Measurements from ENCODE around the gene SUCLG2.
"Not testable (repeated sequence)": the region's sequence is repeated elsewhere in the genome, so short reads cannot be mapped to it uniquely, and the experiment has no call there.

Gene SUCLG2

DNA sequence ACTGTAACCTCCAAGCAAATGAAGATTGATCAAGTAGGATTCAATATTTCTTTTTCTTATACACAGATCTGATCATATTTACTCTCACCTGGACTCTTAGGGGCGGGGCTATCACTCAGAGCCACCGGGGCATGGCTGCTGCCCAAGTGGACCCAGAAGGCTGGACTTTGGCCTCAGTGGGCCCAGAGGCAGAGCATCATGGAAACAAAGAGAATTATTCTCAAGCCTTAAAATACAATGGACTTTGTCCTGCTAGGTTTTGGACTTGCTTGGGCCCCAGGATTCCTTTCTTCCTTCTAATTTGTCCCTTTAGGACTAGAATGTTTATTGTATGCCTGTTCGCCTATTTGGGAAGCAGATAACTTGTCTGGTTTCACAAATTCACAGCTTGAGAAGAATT, 85.1 kb downstream of the SUCLG2 start:
- Mint-ChIP-seq H3K9me3 (peaks cover 8% of the 10 kb centered on the region), H3K4me1 (no peaks in the 10 kb centered on the region), H3K27ac (no peak overlapping the region), H3K27me3 (no peaks in the 10 kb centered on the region), H3K4me3 (no peak overlapping the region), H3K36me3 (peaks cover 66% of the 10 kb centered on the region)
- no peak for ATAC-seq

DNA sequence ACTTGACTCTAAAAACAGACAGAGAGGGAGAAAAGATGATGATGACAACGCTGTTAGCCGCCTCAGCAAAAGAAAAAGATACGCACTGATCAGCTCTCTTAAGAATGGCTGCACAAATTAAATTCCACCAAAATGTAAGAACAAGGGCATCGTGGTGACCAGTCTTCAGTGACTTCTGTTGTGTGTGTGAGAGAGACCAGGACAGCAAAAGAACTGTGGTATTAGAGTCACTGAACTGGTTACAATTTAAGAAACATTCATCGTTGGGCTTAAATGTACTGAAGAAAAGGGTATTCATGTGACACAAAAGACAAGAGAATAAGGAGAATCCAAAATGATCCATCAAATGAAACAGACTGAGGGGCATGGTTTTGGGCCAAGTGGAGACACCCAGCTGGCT, 86.5 kb downstream of the SUCLG2 start:
- Mint-ChIP-seq H3K4me1 (no peaks in the 10 kb centered on the region), H3K27ac (no peak overlapping the region), H3K36me3 (peaks cover 57% of the 10 kb centered on the region), H3K4me3 (no peak overlapping the region), H3K9me3 (peaks cover 8% of the 10 kb centered on the region), H3K27me3 (no peaks in the 10 kb centered on the region)
- ATAC-seq: no peak

DNA sequence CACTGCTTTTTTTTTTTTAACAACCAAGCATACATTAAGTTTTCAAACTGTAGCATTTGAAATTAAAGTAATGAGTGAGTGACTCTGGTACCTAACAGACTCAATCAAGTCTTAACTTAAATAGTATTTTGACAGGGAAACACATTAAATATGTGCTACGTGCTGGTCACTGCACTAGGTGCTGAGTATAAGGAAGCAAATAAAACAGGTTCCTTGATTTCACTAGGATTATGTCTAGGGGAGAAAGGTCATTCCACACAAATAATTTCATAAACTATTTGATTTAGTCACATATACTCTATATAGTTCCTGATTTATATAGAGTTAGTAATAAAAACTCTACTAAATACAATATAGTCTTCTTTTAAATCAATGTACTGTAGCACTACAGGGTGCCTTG, 89.4 kb downstream of the SUCLG2 start:
- no peak for ATAC-seq
- no peaks in the 10 kb centered on the region for H3K4me1 Mint-ChIP-seq
- H3K27ac Mint-ChIP-seq: no peak overlapping the region
- H3K36me3 Mint-ChIP-seq: peaks cover 36% of the 10 kb centered on the region
- no peaks in the 10 kb centered on the region for H3K27me3 Mint-ChIP-seq
- H3K4me3 Mint-ChIP-seq: no peak overlapping the region
- H3K9me3 Mint-ChIP-seq: peaks cover 4% of the 10 kb centered on the region

DNA sequence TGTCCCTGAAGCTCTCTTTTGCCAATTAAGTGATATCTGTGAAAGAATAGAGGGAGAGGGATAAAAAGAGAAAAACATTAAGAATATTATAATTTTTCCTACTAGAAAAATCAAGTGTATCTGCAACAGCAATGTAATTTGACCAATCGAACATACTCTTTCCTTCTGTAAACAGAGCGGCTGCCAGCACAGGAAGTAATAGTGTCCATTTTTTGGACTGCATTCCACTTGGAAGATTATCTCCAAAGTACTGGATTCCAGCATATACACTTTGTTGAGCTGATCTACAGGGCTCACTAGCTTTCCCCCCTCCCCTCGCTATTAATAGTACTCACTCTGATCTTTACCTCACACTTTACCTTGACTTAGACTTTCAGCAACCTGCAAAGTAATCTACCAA, 90.4 kb downstream of the SUCLG2 start:
- H3K4me3 Mint-ChIP-seq: no peak overlapping the region
- H3K27ac Mint-ChIP-seq: no peak overlapping the region
- peaks cover 32% of the 10 kb centered on the region for H3K36me3 Mint-ChIP-seq
- peaks cover 4% of the 10 kb centered on the region for H3K9me3 Mint-ChIP-seq
- no peak for ATAC-seq
- no peaks in the 10 kb centered on the region for H3K4me1 Mint-ChIP-seq
- H3K27me3 Mint-ChIP-seq: no peaks in the 10 kb centered on the region

DNA sequence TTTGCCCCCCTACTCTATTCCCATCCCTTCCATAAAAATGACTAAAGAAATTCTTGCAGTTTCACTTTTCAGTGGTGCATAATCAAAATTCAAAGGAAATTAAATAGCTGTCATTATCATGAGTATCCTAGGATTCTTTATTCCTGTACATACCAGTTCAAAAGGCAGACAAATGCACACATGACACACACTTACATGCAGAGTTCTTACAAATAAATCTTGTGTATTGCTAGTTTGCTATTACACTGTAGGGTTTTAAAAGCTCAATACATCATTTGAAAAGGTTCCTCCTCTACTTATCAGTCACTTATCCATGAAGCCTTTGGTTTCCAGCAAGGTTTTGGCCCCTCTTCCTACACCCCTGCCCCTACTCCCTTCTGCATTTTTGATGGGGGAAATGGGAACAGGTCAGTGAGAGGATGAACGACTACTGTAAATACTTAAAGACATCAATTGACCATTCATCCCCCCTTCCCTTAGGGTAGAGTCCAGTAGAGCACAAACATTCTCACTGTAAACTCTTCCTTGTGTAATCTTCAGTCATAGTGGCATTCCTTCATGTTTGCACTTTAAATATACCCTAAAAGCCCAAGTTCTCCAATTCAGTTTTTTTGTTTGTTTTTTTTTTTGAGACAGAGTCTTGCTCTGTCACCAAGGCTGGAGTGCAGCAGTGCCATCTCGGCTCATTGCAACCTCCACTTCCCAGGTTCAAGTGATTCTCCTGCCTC, 92.6 kb downstream of the SUCLG2 start:
- H3K27ac Mint-ChIP-seq: no peak overlapping the region
- H3K9me3 Mint-ChIP-seq: no peaks in the 10 kb centered on the region
- H3K27me3 Mint-ChIP-seq: no peaks in the 10 kb centered on the region
- H3K4me3 Mint-ChIP-seq: no peak overlapping the region
- H3K36me3 Mint-ChIP-seq: peaks cover 36% of the 10 kb centered on the region
- H3K4me1 Mint-ChIP-seq: no peaks in the 10 kb centered on the region
- ATAC-seq: no peak

DNA sequence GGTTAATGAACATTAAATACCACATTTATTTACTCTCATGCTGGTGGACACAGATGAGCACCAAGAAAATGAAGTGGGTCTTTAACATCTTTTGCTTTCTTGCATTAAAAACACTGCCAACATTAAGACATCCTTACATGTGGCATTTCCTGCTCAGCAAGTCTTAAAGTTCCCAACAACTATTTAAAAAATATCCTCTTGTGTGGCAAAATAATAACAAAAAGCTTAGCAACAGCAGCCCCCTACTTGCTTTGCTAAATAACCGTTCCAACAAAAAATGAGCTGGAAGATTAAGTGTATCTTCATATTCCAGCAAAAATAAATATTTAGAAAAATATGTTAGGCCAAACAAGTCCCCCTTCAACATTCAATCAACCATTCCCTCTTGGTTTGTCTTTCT, 93.1 kb downstream of the SUCLG2 start:
- Mint-ChIP-seq H3K27ac (no peak overlapping the region), H3K36me3 (peaks cover 41% of the 10 kb centered on the region), H3K9me3 (no peaks in the 10 kb centered on the region), H3K27me3 (no peaks in the 10 kb centered on the region), H3K4me3 (no peak overlapping the region), H3K4me1 (no peaks in the 10 kb centered on the region)
- no peak for ATAC-seq

DNA sequence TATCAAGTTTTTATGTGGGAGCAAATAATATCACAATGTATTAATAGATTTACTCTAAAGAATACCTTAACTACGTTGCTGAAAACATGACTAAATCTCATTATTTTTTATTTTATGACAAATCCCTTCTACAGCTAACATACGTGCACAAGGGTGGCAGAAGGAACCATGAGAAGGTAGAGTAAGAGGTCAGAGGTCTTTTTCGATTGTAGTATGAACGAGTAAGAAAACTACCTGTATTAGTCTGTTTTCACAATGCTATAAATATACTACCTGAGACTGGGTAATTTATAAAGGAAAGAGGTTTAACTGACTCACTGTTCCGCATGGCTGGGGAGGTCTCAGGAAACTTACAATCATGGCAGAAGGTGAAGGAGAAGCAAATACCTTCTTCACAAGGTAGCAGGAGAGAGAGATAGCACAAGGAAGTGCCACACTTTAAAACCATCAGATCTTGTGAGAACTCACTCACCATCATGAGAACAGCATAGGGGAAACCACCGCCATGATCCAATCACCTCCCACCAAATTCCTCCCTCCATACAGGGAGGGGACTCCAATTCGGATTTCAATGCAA, 95.3 kb downstream of the SUCLG2 start:
- Mint-ChIP-seq H3K4me3 (no peak overlapping the region), H3K9me3 (no peaks in the 10 kb centered on the region), H3K27me3 (no peaks in the 10 kb centered on the region), H3K36me3 (peaks cover 53% of the 10 kb centered on the region), H3K4me1 (peaks cover 5% of the 10 kb centered on the region), H3K27ac (no peak overlapping the region)
- ATAC-seq: no peak

DNA sequence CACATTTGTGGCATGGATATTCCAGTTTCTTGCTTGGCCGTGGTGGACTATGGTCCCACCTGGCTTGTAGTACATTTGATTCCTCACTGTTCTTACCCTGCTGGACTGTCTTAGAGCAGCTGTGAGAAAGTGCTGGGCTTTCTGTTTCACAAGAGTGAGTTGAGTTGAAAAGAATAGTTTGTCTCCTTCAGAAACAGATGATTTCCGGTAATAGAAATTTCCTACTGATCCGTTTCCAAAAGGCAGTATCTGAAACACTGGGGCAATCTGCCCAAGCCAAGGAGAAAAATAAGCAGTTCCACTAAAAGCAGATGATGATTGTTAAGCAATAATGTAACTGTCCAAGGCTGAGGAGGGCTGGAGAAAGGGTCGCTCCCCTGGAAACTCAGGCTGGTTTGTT, 96.0 kb downstream of the SUCLG2 start:
- H3K36me3 Mint-ChIP-seq: peaks cover 51% of the 10 kb centered on the region
- H3K27ac Mint-ChIP-seq: no peak overlapping the region
- H3K4me1 Mint-ChIP-seq: peaks cover 5% of the 10 kb centered on the region
- ATAC-seq: no peak
- no peak overlapping the region for H3K4me3 Mint-ChIP-seq
- no peaks in the 10 kb centered on the region for H3K9me3 Mint-ChIP-seq
- H3K27me3 Mint-ChIP-seq: no peaks in the 10 kb centered on the region

DNA sequence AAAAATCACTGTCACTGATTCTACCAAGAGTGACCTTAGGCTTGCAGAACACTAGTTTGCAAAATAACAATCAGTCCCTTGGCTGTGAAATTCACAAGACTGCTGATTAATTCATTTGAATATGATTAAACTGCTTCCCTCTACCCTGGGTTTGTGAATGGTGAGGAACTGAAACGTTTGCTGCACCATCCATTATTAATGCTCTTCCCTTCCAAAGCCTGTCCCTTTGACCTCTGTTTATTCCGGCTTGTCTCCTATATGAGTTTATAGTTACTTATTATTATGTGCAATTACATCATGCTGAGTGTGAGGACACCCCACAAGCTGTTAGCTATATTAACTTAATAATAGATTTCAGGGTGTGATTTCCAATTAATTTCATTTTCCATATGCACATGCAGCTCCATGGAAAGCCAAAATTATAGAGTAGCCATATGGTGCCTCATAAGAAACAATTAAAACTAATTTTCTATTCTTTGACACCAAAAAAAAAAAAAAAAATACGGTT, 96.5 kb downstream of the SUCLG2 start:
- no peak overlapping the region for H3K27ac Mint-ChIP-seq
- H3K4me3 Mint-ChIP-seq: no peak overlapping the region
- peaks cover 5% of the 10 kb centered on the region for H3K4me1 Mint-ChIP-seq
- ATAC-seq: no peak
- H3K9me3 Mint-ChIP-seq: no peaks in the 10 kb centered on the region
- H3K36me3 Mint-ChIP-seq: peaks cover 51% of the 10 kb centered on the region
- H3K27me3 Mint-ChIP-seq: no peaks in the 10 kb centered on the region

DNA sequence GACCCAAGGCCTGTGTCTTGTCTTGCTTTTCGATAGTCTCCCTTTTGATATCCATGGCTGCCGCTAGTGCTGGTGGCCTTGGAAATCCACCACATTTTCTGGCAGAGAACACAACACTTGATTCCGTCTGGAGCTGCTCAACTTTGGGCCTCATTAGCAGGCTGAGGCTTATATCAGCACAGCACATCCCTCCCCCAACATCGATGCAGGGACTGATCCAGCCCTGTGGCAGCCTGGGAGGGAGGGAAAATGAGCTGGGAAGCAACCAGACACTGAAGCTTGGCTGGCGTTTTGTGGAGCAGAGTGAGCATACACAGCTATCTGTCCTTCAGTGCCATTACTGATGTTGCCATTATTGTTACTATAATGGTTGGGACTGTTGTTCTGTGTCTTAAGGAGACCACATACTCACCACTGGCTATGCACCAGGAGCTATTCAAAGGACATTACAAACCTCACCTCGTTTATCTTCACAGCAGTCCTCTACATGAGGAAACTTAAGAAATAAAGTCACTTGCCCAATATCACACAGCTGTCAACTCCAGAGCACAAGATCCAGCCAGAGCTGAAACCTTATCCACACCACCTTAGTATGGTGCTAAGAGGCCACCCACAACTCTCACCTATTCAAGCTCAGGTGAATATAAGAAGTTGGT, 102.9 kb downstream of the SUCLG2 start:
- Mint-ChIP-seq H3K4me3 (no peak overlapping the region), H3K27ac (no peak overlapping the region), H3K36me3 (peaks cover 44% of the 10 kb centered on the region), H3K9me3 (no peaks in the 10 kb centered on the region), H3K4me1 (peaks cover 5% of the 10 kb centered on the region), H3K27me3 (no peaks in the 10 kb centered on the region)
- ATAC-seq: no peak

DNA sequence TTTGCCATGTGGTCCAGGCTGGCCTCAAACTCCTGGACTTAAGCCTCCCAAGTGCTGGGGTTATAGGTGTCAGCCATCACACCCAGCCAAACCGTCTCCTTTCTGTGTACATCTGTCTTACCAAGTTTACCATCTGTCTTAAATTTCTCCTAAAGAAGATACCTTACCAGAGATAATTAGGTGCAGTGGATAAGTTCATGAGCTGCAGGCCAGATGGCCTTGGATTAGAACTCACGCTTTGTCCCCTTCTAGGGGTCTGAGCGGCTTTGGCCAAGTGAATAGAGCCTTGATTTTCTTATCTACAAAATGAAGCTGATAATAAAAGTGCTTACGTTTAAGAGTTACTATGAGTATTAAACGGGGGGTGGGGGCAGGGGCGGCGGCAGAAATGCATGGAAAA, 103.9 kb downstream of the SUCLG2 start:
- no peaks in the 10 kb centered on the region for H3K9me3 Mint-ChIP-seq
- no peak for ATAC-seq
- H3K4me1 Mint-ChIP-seq: peaks cover 11% of the 10 kb centered on the region
- H3K27ac Mint-ChIP-seq: no peak overlapping the region
- H3K4me3 Mint-ChIP-seq: no peak overlapping the region
- H3K27me3 Mint-ChIP-seq: no peaks in the 10 kb centered on the region
- peaks cover 39% of the 10 kb centered on the region for H3K36me3 Mint-ChIP-seq

DNA sequence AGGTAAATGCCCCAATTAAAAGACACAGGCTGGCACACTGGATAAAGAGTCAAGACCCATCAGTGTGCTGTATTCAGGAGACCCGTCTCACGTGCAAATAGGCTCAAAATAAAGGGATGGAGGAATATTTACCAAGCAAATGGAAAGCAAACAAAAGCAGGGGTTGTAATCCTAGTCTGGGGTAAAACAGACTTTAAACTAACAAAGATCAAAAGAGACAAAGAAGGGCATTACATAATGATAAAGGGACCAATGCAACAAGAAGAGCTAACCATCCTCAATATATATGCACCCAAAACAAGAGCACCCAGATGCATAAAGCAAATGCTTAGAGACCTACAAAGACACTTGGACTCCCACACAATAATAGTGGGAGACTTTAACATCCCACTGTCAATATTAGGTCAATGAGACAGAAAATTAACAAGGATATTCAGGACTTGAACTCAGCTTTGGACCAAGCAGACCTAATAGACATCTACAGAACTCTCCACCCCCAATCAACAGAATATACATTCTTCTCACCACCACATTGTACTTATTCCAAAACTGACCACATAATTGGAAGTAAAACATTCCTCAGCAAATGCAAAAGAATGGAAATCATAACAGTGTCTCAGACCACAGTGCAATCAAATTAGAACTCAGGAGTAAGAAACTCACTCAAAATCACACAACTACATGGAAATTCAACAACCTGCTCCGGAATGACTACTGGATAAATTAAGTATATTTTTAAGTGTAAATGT, 111.7 kb downstream of the SUCLG2 start:
- ATAC-seq, H3K4me3 Mint-ChIP-seq, H3K27ac Mint-ChIP-seq, H3K27me3 Mint-ChIP-seq: not testable (repeated sequence)
- peaks cover 65% of the 10 kb centered on the region for H3K36me3 Mint-ChIP-seq
- peaks cover 13% of the 10 kb centered on the region for H3K9me3 Mint-ChIP-seq
- H3K4me1 Mint-ChIP-seq: peaks cover 18% of the 10 kb centered on the region

DNA sequence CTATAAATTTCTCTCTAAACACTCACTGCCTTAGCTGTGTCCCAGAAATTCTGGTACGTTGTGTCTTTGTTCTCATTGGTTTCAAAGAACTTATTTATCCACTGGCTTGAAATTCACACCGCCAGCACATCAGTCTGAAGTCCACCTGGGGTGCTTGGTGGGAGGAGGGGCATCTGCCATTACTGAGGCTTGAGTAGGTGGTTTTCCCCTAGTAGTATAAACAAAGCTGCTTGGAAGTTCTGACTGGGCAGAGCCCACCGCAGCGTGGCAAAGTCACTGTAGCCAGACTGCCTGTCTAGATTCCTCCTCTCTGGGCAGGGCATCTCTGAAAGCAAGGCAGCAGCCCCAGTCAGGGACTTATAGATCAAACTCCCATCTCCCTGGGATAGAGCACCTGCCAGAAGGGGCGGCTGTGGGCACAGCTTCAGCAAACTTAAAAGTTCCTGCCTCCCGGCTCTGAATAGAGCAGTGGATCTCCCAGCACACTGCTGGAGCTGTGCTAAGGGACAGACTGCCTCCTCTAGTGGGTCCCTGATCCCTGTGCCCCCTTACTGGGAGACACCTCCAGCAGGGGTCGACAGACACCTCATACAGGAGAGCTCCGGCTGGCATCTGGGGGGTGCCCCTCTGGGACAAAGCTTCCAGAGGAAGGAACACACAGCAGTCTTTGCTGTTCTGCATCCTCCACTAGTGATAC, 114.1 kb downstream of the SUCLG2 start:
- H3K27me3 Mint-ChIP-seq: no peaks in the 10 kb centered on the region

DNA sequence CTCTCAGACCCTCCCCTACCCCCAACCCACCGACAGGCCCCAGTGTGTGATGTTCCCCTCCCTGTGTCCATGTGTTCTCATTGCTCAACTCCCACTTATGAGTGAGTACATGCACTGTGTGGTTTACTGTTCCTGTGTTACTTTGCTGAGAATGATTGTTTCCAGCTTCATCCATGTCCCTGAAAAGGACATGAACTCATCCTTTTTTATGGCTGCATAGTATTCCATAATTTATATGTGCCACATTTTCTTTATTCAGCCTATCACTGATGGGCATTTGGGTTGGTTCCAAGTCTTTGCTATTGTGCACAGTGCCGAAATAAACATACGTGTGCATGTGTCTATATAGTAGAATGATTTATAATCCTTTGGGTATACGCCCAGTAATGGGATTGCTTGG, 117.2 kb downstream of the SUCLG2 start:
- not testable (repeated sequence) for H3K4me3 Mint-ChIP-seq, H3K27me3 Mint-ChIP-seq, ATAC-seq, H3K27ac Mint-ChIP-seq
- peaks cover 10% of the 10 kb centered on the region for H3K9me3 Mint-ChIP-seq
- H3K4me1 Mint-ChIP-seq: peaks cover 29% of the 10 kb centered on the region
- H3K36me3 Mint-ChIP-seq: peaks cover 51% of the 10 kb centered on the region

More for the DNA sequence above, 114.1 kb downstream of the SUCLG2 start:
- Mint-ChIP-seq H3K27ac (no peak overlapping the region), H3K4me3 (no peak overlapping the region), H3K36me3 (peaks cover 64% of the 10 kb centered on the region), H3K9me3 (peaks cover 15% of the 10 kb centered on the region), H3K4me1 (peaks cover 19% of the 10 kb centered on the region)
- no peak for ATAC-seq

DNA sequence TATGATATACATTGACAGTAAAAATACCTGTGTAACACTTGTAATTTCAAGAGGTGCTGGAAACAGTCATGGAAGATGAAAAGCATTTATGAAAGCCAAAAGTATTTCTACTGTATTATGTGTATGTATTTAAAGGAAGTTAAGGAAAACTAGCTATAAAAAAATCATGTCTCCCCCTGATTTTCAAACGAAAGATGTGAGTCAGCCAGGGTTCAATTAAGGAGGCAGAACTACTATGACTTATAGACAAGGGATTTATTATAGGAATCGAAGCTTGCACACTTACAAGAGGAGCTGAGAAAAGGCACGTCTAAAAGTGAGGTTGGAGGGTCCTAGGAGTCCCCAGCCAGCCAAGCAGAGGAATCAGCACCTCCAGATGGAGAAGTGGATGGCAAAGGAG, 119.4 kb downstream of the SUCLG2 start:
- peaks cover 19% of the 10 kb centered on the region for H3K4me1 Mint-ChIP-seq
- no peak overlapping the region for H3K27ac Mint-ChIP-seq
- no peaks in the 10 kb centered on the region for H3K27me3 Mint-ChIP-seq
- H3K4me3 Mint-ChIP-seq: no peak overlapping the region
- no peak for ATAC-seq
- peaks cover 42% of the 10 kb centered on the region for H3K36me3 Mint-ChIP-seq
- peaks cover 10% of the 10 kb centered on the region for H3K9me3 Mint-ChIP-seq

Data from stimulated activated memory B cell treated with anti-CD40 and anti-IgM and Interleukin-4, amounts not matched to agents 10 μg/mL and 1 μg/mL and 100 μg/mL, for 72 hours (primary cell).